Stimulated activated CD8-positive, alpha-beta memory T cell treated with anti-CD3 and anti-CD28 coated beads, Interleukin-4, amount 100 ng/mL, for 4 hours (primary cell): ENCODE results near the gene SAFB.
"Not testable (repeated sequence)": the region's sequence is repeated elsewhere in the genome, so short reads cannot be mapped to it uniquely, and the experiment has no call there.

Experiments used
- DNase-seq, 2 donors: peaks; one replicate each; pipeline ENCODE4 v3.0.0-alpha.2; 2020; ENCODE audit warnings: low read depth in 2 of 2, low spot score in 1 of 2

The SAFB gene

DNA sequence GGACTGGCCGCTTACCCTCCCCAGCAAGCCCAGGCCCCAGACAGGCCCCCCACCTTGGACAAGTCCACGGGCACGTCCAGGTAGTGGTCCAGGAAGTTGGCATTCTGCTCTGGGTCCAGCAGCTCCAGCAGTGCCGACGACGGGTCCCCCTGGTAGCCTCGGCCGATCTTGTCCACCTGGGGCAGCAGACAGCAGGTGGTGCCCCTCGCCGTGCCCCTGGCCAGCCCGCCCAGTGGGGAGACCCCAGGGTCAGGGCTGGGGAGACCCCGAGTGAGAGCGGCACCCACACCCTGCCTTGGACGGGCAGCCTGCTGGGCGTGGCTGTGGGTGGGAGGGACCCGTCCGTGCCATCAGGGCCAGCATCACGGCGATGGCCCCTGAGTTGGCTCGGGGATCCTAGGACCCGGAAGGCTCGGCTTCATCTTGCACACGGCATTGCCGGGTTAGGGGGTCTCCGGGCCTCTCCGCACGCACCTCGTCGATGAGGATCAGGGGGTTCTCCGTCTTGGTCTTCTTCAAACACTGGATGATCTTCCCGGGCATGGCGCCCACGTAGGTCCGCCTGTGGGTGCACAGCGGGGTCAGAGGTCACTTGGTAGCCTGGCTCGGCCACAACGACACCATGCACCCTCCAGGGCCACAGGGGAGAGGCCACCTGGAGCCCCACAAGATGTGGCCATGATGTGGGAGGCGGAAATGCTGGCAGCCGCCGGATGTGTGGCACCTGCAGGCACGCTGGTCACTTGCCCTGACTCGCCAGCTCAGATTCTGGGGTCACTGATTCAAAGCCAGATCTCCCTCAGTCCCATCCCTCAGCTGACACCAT, 73.5 kb downstream of the SAFB start:
- no peak for DNase-seq

GRCh38 chr19:5697022-5697889, 74.4 kb downstream of the SAFB start:
- DNase-seq = no peak

- no peak for DNase-seq
Measured at GRCh38 chr19:5697890-5698634, 75.2 kb downstream of the SAFB start.

DNA sequence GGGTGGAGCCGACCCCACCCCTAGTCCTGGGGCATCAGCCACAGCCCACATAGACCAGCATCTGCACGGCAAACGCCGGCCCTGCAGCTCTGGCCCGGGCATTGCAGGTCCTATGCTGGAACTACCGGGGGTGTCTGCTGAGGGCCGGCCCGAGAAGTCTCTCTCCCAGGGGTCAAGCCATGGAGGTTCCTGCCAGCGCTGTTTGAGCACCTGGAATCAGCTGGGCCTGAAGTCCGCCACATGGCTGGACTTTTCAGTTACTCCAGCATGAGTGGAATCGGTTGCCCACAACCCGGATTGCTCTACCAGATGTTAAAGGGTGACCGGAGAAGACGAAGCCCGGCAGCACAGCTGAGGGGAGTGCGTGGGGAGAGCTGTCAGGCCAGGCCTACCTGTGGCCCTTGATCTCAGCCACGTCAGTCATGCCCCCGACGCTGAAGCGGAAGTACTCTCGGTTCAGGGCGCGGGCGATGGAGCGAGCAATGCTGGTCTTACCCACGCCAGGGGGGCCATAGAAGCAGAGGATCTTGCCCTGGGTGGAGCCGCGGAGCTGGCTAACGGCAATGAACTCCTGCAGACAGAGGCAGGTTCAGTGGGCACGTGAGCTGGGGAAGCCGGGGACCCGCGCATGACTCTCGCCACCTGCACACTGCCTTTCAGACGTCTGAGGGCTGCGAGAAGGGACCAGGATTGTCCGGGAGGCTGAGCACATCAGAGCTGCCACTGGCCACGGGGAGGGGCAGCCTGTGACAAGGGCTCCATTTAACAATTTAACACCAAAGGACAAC, 75.9 kb downstream of the SAFB start:
- no peak for DNase-seq

DNA sequence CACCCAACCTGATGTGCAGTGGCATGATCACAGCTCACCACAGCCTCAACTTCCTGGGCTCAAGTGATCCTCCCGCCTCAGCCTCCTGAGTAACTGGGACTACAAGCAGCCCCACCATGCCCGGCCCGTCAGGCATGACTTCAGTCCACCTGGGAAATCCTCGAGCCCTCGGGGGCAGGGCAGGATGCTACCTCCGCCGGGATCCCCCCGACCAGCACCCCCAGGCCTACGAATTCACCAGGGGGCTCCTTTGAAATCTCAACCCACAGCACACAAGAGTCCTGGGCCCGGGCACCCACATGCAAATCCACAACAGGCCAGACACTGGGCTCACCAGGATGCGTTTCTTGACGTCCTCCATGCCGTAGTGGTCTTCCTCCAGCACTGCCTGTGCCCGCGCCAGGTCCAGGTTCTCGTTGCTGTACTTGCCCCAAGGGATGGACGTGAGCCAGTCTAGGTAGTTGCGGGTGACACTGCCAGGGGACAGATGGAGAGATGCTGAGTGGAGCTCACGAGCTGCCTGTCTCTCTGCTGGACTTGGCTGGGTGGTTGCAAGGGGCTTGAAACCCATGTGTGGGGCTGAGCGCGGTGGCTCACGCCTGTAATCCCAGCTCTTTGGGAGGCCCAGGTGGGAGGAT, 77.7 kb downstream of the SAFB start:
- DNase-seq = no peak

GRCh38 chr19:5702053-5702410, 79.1 kb downstream of the SAFB start:
- DNase-seq = not testable (repeated sequence)

DNA sequence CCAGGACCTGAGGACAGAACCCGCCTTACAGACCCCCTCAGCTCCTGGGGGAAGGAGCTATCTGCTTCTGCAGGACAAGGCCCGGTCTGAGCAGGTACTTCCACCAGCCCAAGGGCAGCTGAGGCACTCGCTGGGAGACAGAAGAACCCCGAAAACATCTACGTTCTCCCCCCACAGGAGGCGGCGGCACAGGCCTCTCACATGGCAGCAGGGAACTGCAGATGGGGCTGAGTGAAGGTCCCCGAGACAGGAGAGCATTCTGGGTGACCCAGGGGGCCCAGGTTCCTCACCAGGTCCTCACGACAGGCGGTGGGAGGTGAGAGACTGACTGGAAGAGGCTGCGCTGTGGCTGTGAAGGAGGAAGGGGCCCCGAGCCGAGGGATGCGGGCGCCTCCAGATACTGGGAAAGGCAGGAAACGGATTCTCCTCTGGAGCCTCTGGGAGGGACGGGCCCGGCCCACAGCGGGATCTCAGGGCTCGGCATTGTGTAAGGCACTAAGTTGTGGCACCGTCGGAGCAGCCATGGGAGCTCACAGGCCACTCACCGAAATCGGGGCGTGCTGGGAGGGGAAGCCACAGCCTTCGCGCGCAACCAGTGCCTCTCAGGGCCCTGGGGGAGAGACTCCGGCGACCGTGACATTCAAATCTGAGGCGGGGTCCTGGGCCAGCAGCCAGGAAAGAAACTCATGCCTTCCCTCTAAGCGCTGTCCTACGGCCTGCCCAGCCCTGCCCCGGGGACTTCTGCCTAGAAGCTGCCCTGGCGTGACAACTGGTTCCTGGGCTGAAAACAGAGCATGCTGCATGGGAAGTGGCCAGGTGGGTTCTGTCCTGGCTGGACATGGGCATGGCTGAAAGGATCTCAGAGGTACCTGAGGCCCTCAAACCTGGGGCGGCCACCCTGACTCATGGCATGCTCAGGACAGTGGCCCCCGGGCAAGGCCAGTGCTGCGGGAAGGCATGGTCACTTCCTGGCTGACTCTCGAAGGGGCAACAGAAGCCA, 81.2 kb downstream of the SAFB start:
- no peak for DNase-seq

- DNase-seq = no peak
Measured at GRCh38 chr19:5705552-5705951, 82.7 kb downstream of the SAFB start.

DNA sequence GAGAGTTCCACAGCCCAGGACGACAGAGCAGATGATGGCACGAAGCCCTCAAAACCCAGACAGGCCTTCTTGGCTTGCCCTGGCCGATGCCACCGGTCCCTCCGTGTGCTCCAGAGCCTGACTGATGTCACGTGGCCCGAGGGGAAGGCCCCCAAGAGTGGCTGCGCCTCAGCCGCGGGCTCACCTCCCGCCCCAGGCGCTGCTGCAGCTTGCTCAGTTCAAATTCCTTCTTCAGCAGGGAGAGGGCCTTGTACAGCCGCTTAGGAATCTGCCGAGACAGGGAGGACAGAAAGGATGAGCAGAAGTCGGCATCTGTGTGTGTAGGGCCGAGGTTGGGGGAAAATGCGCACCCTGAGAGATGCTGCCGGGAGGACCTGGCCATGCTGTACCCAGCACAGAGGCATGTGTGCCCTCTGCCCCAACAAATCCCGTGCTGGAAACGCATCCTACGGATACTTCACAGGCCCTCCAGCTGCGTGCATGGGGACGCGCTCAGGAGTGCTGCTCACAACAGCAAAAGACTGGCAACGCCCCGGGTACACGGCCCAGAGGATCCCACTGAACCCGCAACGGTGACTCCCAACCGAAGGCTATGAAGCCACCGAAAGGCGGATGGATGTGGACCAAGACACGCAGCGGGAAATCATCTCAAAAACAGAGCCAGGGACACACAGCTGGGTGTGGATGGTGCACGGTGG, 84.1 kb downstream of the SAFB start:
- no peak for DNase-seq

DNA sequence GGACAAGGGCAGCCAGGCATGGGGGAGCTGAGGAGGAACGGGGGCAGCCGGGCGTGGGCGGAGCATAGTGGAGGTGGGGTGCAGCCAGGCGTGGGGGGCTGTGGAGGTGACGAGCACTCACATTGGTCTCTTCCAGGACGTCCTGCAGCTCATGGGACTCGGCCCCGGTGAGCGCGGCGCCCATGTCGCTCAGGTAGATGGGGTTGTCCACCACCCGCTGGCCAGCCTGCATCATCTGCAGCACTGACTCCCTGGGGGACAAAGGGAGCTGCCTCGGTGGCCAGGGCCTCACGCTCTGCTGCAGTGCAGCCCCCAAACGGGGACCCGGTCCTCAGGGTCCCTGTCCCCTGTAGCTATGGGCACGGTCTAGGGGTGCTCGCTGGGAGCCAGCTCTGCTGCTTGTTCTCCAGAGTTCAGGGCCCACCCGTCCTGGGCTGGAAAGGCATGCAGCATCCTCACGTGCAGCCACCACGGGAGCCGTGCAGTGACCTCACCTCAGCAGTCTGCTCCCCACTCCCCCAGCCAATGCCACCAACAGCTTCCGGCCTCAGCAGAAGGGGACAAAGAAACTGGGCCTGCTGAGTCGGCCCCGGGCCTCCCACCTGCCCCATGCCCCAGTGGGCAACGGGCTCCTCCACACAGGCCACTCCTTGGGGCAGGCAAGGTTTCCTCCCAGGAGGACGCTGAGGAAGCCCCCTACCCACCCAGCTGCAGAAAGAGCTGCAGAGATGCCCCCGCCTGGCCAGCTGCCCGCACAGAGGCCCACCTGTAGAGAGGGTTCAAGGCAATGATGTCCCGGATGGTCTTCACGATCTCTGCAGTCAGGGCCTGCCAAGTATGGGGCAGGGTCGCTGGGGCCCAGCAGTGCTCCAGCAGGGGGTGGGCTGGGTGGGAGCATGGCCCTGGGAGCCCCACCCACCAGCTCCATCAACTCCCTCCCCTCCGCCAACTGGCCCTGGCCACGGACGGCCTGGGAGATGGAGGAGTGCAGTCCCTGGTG, 85.0 kb downstream of the SAFB start:
- DNase-seq = no peak

DNA sequence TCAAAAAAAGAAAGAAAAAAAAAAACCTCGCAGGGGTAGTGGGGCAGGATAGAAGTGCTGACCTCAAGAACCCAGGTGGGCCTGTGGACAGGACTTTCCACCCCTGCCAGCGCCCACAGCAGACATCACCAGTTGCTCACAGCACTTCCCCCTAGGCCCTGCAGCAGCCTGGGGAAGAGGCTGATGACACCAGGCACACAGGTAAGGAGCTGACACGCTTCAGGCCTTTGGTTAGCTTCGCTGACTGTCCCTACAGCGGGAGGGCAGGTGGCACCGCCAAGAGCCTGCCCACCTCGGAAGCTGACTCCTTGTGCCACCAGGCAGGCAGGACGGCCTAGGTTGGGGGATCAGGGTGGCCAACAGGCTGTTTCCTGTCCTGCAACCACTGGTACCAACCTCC, 88.1 kb downstream of the SAFB start:
- DNase-seq = no peak

DNA sequence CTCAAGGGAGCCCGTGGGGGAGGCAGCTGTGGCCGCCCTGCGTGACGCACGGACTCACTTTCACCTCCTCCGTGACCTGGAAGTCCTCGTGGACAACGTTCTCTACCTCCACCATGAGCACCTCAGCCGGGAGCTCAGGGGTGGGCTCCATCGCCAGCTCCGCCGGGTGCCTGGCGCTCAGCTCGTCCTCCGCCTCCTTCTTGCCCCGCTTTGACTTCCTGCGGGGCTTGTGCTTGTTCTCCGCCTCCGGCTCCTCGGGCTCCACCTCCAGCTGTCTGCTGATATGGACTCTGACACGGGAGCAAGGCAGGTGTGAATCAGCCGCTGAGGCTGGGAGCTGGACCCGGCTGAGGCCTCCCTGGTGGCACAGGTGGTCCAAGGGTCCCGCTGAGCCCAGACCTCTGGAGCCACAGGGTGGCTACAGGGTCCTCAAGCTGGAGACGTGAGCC, 88.9 kb downstream of the SAFB start:
- no peak for DNase-seq

- DNase-seq = no peak
Measured at GRCh38 chr19:5713228-5713627, 90.3 kb downstream of the SAFB start.

DNA sequence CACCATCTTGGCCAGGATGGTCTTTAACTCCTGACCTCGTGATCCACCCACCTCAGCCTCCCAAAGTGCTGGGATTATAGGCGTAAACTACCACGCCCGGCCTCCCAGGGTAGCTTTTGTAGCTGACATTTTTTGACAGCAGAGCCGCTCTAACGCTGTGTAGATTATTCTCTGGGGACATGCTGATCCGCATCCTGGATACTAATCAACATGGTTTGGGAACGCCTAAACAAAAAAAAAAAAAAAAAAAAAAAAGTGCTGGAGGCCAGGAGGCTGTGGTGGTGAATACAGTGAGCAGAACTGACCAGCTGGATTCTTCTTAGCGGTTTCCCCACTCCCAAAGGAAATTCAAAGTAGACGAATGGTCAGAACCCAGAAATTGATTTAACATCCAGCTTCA, 91.9 kb downstream of the SAFB start:
- DNase-seq = no peak

DNA sequence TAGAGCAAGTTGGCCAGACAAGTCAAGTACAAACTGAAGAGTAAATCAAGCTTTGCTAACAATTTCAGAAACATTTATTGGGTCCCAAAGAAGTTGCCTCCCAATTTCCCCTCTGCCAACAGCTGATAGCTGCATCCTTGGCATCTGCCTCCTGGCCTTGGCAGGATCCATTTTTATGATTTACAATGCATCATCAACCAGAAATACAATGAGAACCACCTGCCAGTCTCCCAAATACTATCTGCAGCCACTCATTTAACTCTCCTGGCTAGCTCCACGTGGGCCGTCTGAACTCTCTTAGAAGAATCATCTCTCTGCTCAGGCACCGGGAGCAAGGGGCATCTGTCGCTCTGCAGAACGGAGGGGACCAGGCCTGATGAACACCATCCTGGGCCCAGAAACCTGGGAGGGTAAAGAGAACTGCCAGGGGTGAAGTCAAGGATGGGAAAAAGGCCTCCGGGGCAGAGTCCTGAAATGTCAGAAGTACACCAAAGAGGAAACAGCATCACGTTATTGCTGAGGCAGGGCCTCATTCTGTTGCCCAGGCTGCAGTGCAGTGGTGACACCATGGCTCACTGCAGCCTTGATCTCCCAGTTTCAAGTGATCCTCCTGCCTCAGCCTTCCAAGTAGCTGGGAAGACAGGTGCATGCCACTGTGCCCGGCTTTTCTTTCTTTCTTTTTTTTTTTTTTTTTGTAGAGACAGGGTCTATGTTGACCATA, 94.5 kb downstream of the SAFB start:
- DNase-seq = no peak
